Choroid plexus epithelial cell (primary cell): ENCODE results near the gene CEP63.

Experiments
- DNase-seq: peaks from one replicate; pipeline ENCODE4 v3.0.0-alpha.2; 2010; ENCODE audit warnings: low read depth
- H3K4me3 ChIP-seq: 2 replicates; pipeline ENCODE4 v1.5.1; 2011; ENCODE audit warnings: low read depth, mild to moderate bottlenecking, control low read depth, low read length, moderate library complexity
- CTCF ChIP-seq: conservative IDR thresholded peaks from 2 replicates; pipeline ENCODE4 v1.5.1; 2011; ENCODE audit warnings: low read depth, mild to moderate bottlenecking, control low read depth, inconsistent platforms, low read length, moderate library complexity

CEP63 gene

GRCh38 chr3:134505485-134505884, 19.6 kb downstream of the CEP63 start:
- no peak for TF ChIP-seq CTCF
- DNase-seq = no peak
- no peak overlapping the region for H3K4me3 ChIP-seq

GRCh38 chr3:134511500-134511899, 25.6 kb downstream of the CEP63 start:
- no peak for TF ChIP-seq CTCF
- DNase-seq = no peak
- H3K4me3 ChIP-seq = no peak overlapping the region

- no peak for TF ChIP-seq CTCF
- peak; percentile 21 for DNase-seq
- H3K4me3 ChIP-seq = no peak overlapping the region
Measured at GRCh38 chr3:134516905-134517304, 31.0 kb downstream of the CEP63 start.

GRCh38 chr3:134517791-134518190, 31.9 kb downstream of the CEP63 start:
- DNase-seq = peak; percentile 63

GRCh38 chr3:134522541-134522940, 36.7 kb downstream of the CEP63 start:
- H3K4me3 ChIP-seq = no peak overlapping the region
- no peak for DNase-seq
- no peak for TF ChIP-seq CTCF

More at GRCh38 chr3:134517791-134518190, 31.9 kb downstream of the CEP63 start:
- no peak overlapping the region for H3K4me3 ChIP-seq
- TF ChIP-seq CTCF = no peak

- TF ChIP-seq CTCF = no peak
- no peak for DNase-seq
- no peak overlapping the region for H3K4me3 ChIP-seq
Measured at GRCh38 chr3:134525293-134525692, 39.4 kb downstream of the CEP63 start.

GRCh38 chr3:134526319-134526718, 40.5 kb downstream of the CEP63 start:
- no peak for TF ChIP-seq CTCF
- DNase-seq = peak; percentile 41
- H3K4me3 ChIP-seq = no peak overlapping the region
